GM19023 (cell line): ENCODE results near the gene ACACB.

Source experiments
- ATAC-seq: cut with Tn5 transposase; IDR thresholded peaks from one replicate; pipeline ENCODE4 v1.9.1; 2021; ENCODE audit warnings: mild to moderate bottlenecking, moderate library complexity; ENCODE audit not compliant: unreplicated experiment

ACACB gene

GRCh38 chr12:109294286-109294796 is 178.0 kb downstream of the ACACB start:
- no peak for ATAC-seq

GRCh38 chr12:109295764-109296425 is 179.5 kb downstream of the ACACB start:
- no peak for ATAC-seq

GRCh38 chr12:109296431-109296830 is 180.0 kb downstream of the ACACB start:
- ATAC-seq = no peak

- no peak for ATAC-seq
Measured at GRCh38 chr12:109299849-109300248, 183.5 kb downstream of the ACACB start.

- no peak for ATAC-seq
Measured at GRCh38 chr12:109301643-109302168, 185.3 kb downstream of the ACACB start.

GRCh38 chr12:109302358-109302757 is 186.0 kb downstream of the ACACB start:
- ATAC-seq = no peak

- ATAC-seq = no peak
Measured at GRCh38 chr12:109302770-109303169, 186.4 kb downstream of the ACACB start.

GRCh38 chr12:109304485-109304884 is 188.1 kb downstream of the ACACB start:
- no peak for ATAC-seq

- no peak for ATAC-seq
Measured at GRCh38 chr12:109305547-109305946, 189.2 kb downstream of the ACACB start.

GRCh38 chr12:109307051-109307450 is 190.7 kb downstream of the ACACB start:
- no peak for ATAC-seq

- ATAC-seq = no peak
Measured at GRCh38 chr12:109308534-109309380, 192.4 kb downstream of the ACACB start, which contains the start of gene FOXN4. TSS of gene FOXN4 (minus strand) at chr12:109309284. CDS start at chr12:109308321, 963 bp downstream.

- no peak for ATAC-seq
Measured at GRCh38 chr12:109309381-109310246, 193.2 kb downstream of the ACACB start.

- no peak for ATAC-seq
Measured at GRCh38 chr12:109310247-109311125, 194.1 kb downstream of the ACACB start.
